Measurements from ENCODE around the gene MBNL1. TPM values are rescaled to one million over a fixed set of nuclear protein-coding genes. Genes with fewer than 3 reads are reported as not detected.

MBNL1 gene
- polyA plus RNA-seq, 1 donor from 2014 or later = 12.7 TPM

DNA sequence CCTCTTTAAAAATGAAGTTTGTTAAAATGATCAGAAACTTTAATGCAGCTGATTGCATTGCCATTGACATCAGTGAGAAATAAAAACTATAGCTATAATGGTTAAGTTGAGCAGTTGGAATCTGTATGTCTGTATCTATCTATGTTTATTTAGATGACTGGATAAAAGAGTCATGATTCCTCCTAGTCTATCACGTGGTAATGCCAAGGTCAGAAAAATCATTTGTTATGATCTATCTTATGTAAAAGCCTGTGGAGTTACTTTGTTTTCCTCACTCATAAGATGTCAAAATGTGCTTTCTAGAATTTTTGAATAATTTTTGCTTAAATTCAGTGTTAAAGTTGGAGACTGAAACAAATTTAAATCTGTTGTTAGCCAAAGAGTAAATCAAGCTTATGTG, 63.3 kb downstream of the MBNL1 start:
- H3K4me2 ChIP-seq (ENCODE audit: low read length) = no peak overlapping the region
- H3K27ac ChIP-seq (ENCODE audit: low read length) = no peak overlapping the region
- no peak overlapping the region for H3K9ac ChIP-seq (ENCODE audit: low read length)
- no peaks in the 10 kb centered on the region for H3F3A ChIP-seq (ENCODE audit: insufficient read depth, low read length, poor library complexity, severe bottlenecking)
- H3K36me3 ChIP-seq (ENCODE audit: insufficient read depth, low read length) = no peaks in the 10 kb centered on the region
- no peak overlapping the region for H2AFZ ChIP-seq (ENCODE audit: low read depth, low read length)
- TF ChIP-seq EZH2 (IDR thresholded peaks at IDR 0.05; ENCODE audit: borderline replicate concordance, insufficient read depth, low read length, poor library complexity, severe bottlenecking) (no peak), EP300 (conservative IDR thresholded peaks at IDR 0.05; ENCODE audit: poor library complexity, severe bottlenecking) (no peak), RAD21 (conservative IDR thresholded peaks at IDR 0.05) (no peak), MXI1 (conservative IDR thresholded peaks at IDR 0.05; ENCODE audit: poor library complexity, severe bottlenecking) (no peak)
- TF ChIP-seq, protein P1, sequence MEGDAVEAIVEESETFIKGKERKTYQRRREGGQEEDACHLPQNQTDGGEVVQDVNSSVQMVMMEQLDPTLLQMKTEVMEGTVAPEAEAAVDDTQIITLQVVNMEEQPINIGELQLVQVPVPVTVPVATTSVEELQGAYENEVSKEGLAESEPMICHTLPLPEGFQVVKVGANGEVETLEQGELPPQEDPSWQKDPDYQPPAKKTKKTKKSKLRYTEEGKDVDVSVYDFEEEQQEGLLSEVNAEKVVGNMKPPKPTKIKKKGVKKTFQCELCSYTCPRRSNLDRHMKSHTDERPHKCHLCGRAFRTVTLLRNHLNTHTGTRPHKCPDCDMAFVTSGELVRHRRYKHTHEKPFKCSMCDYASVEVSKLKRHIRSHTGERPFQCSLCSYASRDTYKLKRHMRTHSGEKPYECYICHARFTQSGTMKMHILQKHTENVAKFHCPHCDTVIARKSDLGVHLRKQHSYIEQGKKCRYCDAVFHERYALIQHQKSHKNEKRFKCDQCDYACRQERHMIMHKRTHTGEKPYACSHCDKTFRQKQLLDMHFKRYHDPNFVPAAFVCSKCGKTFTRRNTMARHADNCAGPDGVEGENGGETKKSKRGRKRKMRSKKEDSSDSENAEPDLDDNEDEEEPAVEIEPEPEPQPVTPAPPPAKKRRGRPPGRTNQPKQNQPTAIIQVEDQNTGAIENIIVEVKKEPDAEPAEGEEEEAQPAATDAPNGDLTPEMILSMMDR (IDR thresholded peaks at IDR 0.05; ENCODE audit: poor library complexity, severe bottlenecking) = no peak
- no peaks in the 10 kb centered on the region for H3K27me3 ChIP-seq (ENCODE audit: insufficient read depth, low read depth, low read length)
- H3K79me2 ChIP-seq (replicated peaks; ENCODE audit: insufficient read depth, low read length) = peaks cover 24% of the 10 kb centered on the region
- H4K20me1 ChIP-seq (ENCODE audit: insufficient read depth) = no peaks in the 10 kb centered on the region
- H3K9me3 ChIP-seq (ENCODE audit: low read length) = no peaks in the 10 kb centered on the region
- no peaks in the 10 kb centered on the region for H3K9me2 ChIP-seq (ENCODE audit: insufficient read depth, low read length)
- H3K4me3 ChIP-seq (ENCODE audit: low read length) = no peak overlapping the region

DNA sequence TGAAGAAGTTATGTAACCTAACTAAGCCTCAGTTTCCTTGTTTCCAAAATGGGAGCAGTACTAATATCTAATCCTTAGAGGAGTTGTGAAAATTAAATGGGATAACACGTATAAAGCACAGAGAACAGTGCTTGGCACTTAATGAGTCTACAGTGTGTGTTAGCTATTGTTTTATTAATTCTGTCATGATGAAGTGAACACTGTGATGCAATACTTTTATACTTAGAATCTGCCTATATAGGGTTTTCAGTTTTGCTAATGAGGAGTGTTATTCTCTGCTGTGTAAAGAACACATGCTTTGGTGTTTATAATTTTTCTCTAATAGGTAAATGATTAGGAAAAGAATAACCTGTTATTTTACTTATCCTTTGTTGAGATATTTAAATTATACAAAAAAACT, 65.2 kb downstream of the MBNL1 start:
- Histone ChIP-seq H3K9ac (ENCODE audit: low read length) (no peak overlapping the region), H3K9me2 (ENCODE audit: insufficient read depth, low read length) (no peaks in the 10 kb centered on the region), H3K4me2 (ENCODE audit: low read length) (no peak overlapping the region), H3K9me3 (ENCODE audit: low read length) (no peaks in the 10 kb centered on the region), H4K20me1 (ENCODE audit: insufficient read depth) (no peaks in the 10 kb centered on the region), H3K27ac (ENCODE audit: low read length) (no peak overlapping the region), H3K79me2 (replicated peaks; ENCODE audit: insufficient read depth, low read length) (peaks cover 11% of the 10 kb centered on the region), H3K27me3 (ENCODE audit: insufficient read depth, low read depth, low read length) (no peaks in the 10 kb centered on the region), H2AFZ (ENCODE audit: low read depth, low read length) (no peak overlapping the region), H3F3A (ENCODE audit: insufficient read depth, low read length, poor library complexity, severe bottlenecking) (no peaks in the 10 kb centered on the region), H3K36me3 (ENCODE audit: insufficient read depth, low read length) (no peaks in the 10 kb centered on the region), H3K4me3 (ENCODE audit: low read length) (no peak overlapping the region)
- TF ChIP-seq RAD21 (conservative IDR thresholded peaks at IDR 0.05) (no peak), SMC3 (conservative IDR thresholded peaks at IDR 0.05; ENCODE audit: poor library complexity) (no peak), EZH2 (IDR thresholded peaks at IDR 0.05; ENCODE audit: borderline replicate concordance, insufficient read depth, low read length, poor library complexity, severe bottlenecking) (no peak), TAF1 (IDR thresholded peaks at IDR 0.05; ENCODE audit: low read depth) (no peak), EP300 (conservative IDR thresholded peaks at IDR 0.05; ENCODE audit: poor library complexity, severe bottlenecking) (no peak), POLR2AphosphoS5 (IDR thresholded peaks at IDR 0.05) (no peak), MXI1 (conservative IDR thresholded peaks at IDR 0.05; ENCODE audit: poor library complexity, severe bottlenecking) (no peak)
- TF ChIP-seq, protein P1 (IDR thresholded peaks at IDR 0.05; ENCODE audit: poor library complexity, severe bottlenecking) = no peak
- TF ChIP-seq, protein P2, sequence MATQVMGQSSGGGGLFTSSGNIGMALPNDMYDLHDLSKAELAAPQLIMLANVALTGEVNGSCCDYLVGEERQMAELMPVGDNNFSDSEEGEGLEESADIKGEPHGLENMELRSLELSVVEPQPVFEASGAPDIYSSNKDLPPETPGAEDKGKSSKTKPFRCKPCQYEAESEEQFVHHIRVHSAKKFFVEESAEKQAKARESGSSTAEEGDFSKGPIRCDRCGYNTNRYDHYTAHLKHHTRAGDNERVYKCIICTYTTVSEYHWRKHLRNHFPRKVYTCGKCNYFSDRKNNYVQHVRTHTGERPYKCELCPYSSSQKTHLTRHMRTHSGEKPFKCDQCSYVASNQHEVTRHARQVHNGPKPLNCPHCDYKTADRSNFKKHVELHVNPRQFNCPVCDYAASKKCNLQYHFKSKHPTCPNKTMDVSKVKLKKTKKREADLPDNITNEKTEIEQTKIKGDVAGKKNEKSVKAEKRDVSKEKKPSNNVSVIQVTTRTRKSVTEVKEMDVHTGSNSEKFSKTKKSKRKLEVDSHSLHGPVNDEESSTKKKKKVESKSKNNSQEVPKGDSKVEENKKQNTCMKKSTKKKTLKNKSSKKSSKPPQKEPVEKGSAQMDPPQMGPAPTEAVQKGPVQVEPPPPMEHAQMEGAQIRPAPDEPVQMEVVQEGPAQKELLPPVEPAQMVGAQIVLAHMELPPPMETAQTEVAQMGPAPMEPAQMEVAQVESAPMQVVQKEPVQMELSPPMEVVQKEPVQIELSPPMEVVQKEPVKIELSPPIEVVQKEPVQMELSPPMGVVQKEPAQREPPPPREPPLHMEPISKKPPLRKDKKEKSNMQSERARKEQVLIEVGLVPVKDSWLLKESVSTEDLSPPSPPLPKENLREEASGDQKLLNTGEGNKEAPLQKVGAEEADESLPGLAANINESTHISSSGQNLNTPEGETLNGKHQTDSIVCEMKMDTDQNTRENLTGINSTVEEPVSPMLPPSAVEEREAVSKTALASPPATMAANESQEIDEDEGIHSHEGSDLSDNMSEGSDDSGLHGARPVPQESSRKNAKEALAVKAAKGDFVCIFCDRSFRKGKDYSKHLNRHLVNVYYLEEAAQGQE (IDR thresholded peaks at IDR 0.05; ENCODE audit: borderline replicate concordance) = no peak

Measured in neural cell (in vitro differentiated cells).